GM18505 (cell line): ENCODE results near the gene SMIM35.

Experiments
- ATAC-seq: cut with Tn5 transposase; IDR thresholded peaks from one replicate; pipeline ENCODE4 v1.9.1; 2021; ENCODE audit not compliant: unreplicated experiment
- POLR2A ChIP-seq: IDR thresholded peaks from 4 replicates; pipeline ENCODE4 v1.6.1; 2011; ENCODE audit warnings: borderline replicate concordance; ENCODE audit not compliant: insufficient read depth, insufficient read length; ENCODE audit errors: extremely low read depth

Gene SMIM35

GRCh38 chr11:118052581-118053206 lies 34.1 kb downstream of the SMIM35 start:
- no peak for TF ChIP-seq POLR2A
- ATAC-seq, result no peak

GRCh38 chr11:118051611-118052461 lies 34.9 kb downstream of the SMIM35 start:
- no peak for TF ChIP-seq POLR2A
- no peak for ATAC-seq

- TF ChIP-seq POLR2A, result no peak
- ATAC-seq, result no peak
Measured at GRCh38 chr11:118051136-118051610, 35.6 kb downstream of the SMIM35 start.

- no peak for TF ChIP-seq POLR2A
- no peak for ATAC-seq
Measured at GRCh38 chr11:118050208-118050891, 36.4 kb downstream of the SMIM35 start.

- no peak for TF ChIP-seq POLR2A
- no peak for ATAC-seq
Measured at GRCh38 chr11:118049771-118050170, 37.0 kb downstream of the SMIM35 start.

GRCh38 chr11:118048472-118049370 lies 38.0 kb downstream of the SMIM35 start:
- TF ChIP-seq POLR2A, result no peak
- no peak for ATAC-seq

- ATAC-seq, result no peak
- no peak for TF ChIP-seq POLR2A
Measured at GRCh38 chr11:118047749-118048148, 39.0 kb downstream of the SMIM35 start.

- ATAC-seq, result no peak
- TF ChIP-seq POLR2A, result no peak
Measured at GRCh38 chr11:118046964-118047700, 39.6 kb downstream of the SMIM35 start.

- no peak for TF ChIP-seq POLR2A
- no peak for ATAC-seq
Measured at GRCh38 chr11:118046051-118046963, 40.5 kb downstream of the SMIM35 start.

GRCh38 chr11:118045191-118045590 lies 41.6 kb downstream of the SMIM35 start:
- TF ChIP-seq POLR2A, result no peak
- ATAC-seq, result no peak

- TF ChIP-seq POLR2A, result no peak
Measured at GRCh38 chr11:118042796-118043195, 44.0 kb downstream of the SMIM35 start.

More at GRCh38 chr11:118042796-118043195, 44.0 kb downstream of the SMIM35 start:
- ATAC-seq, result no peak
